NT2/D1 (cell line): ENCODE data around the gene SMIM3.

Experiments
- SUZ12 ChIP-seq: IDR thresholded peaks from 2 replicates; pipeline ENCODE4 v1.6.1; 2011; ENCODE audit not compliant: insufficient read length, insufficient read depth; ENCODE audit errors: extremely low read depth
- YY1 ChIP-seq: IDR thresholded peaks from 2 replicates; pipeline ENCODE4 v1.6.1; 2011; ENCODE audit not compliant: insufficient read length, insufficient read depth
- ZNF274 ChIP-seq: IDR thresholded peaks from 2 replicates; pipeline ENCODE4 v1.6.1; 2011; ENCODE audit warnings: mild to moderate bottlenecking, low read depth, low read length

GRCh38 chr5:150791536-150791935, 13.0 kb downstream of the SMIM3 start:
- TF ChIP-seq ZNF274 (no peak), YY1 (no peak), SUZ12 (no peak)
